ENCODE results near the gene ZRSR2.
"Not testable (repeated sequence)": the region's sequence is repeated elsewhere in the genome, so short reads cannot be mapped to it uniquely, and the experiment has no call there.

The ZRSR2 gene

GRCh38 chrX:15789979-15790768 lies at the start of gene ZRSR2:
Gene ZRSR2, plus strand, starts transcription at chrX:15790484. Its CDS starts 12 bp downstream, at chrX:15790496.
- intact Hi-C loops (cut with DNase I; ENCODE audit: low total_unique reads) = loop anchor here (5.0 kb wide), 1 partner anchor 108 kb away; no protein-coding TSS in a partner anchor
- peak in 1 of 2 experiments; percentile 6 for TF ChIP-seq CTCF (IDR thresholded peaks at IDR 0.05)
- peak; percentile 75 to 86 for DNase-seq

GRCh38 chrX:15744181-15744867 lies 46.0 kb upstream of the ZRSR2 start:
- Histone ChIP-seq H3K9me3 (no peaks in the 10 kb centered on the region), H3K4me1 (peaks cover 0 to 8% (median 0%) of the 10 kb centered on the region in 4 donors), H3K27ac (no peak overlapping the region), H3K4me3 (no peak overlapping the region), H3K36me3 (peaks cover 0 to 7% (median 0%) of the 10 kb centered on the region in 3 donors), H3K27me3 (no peaks in the 10 kb centered on the region)
- DNase-seq = no peak
- intact Hi-C loops (cut with DNase I; ENCODE audit: low total_unique reads) = no loop called here
- TF ChIP-seq CTCF (IDR thresholded peaks at IDR 0.05) = no peak

More at GRCh38 chrX:15789979-15790768, at the start of gene ZRSR2:
- H3K9me3 ChIP-seq = no peaks in the 10 kb centered on the region
- peaks cover 0 to 16% (median 6%) of the 10 kb centered on the region in 4 donors for H3K4me1 ChIP-seq
- no peaks in the 10 kb centered on the region for H3K27me3 ChIP-seq
- H3K4me3 ChIP-seq = peak within 1 kb of the TSS; percentile 70 to 73
- H3K36me3 ChIP-seq = peaks cover 0 to 9% (median 0%) of the 10 kb centered on the region in 3 donors
- peak within 1 kb of the TSS; percentile 85 to 88 for H3K27ac ChIP-seq

- no peak for TF ChIP-seq CTCF (IDR thresholded peaks at IDR 0.05)
- Histone ChIP-seq H3K9me3 (no peaks in the 10 kb centered on the region), H3K27ac (no peak overlapping the region), H3K4me3 (no peak overlapping the region), H3K27me3 (no peaks in the 10 kb centered on the region), H3K4me1 (peaks cover 0 to 15% (median 1%) of the 10 kb centered on the region in 4 donors), H3K36me3 (peaks cover 0 to 7% (median 0%) of the 10 kb centered on the region in 3 donors)
- intact Hi-C loops (cut with DNase I; ENCODE audit: low total_unique reads) = no loop called here
- DNase-seq = no peak
Observed at GRCh38 chrX:15745179-15745578, 45.1 kb upstream of the ZRSR2 start.

GRCh38 chrX:15746651-15747050 lies 43.6 kb upstream of the ZRSR2 start:
- H3K27ac ChIP-seq; H3K4me3 ChIP-seq; H3K36me3 ChIP-seq; H3K27me3 ChIP-seq; DNase-seq; H3K9me3 ChIP-seq; intact Hi-C loops (cut with DNase I; ENCODE audit: low total_unique reads): not testable (repeated sequence)
- H3K4me1 ChIP-seq = peaks cover 0 to 29% (median 6%) of the 10 kb centered on the region in 4 donors

- no peaks in the 10 kb centered on the region for H3K9me3 ChIP-seq
- peaks cover 0 to under 1% (median 0%) of the 10 kb centered on the region in 3 donors for H3K36me3 ChIP-seq
- DNase-seq = no peak
- no peak overlapping the region for H3K27ac ChIP-seq
- H3K27me3 ChIP-seq = no peaks in the 10 kb centered on the region
- TF ChIP-seq CTCF (IDR thresholded peaks at IDR 0.05) = no peak
- peaks cover 0 to 36% (median 9%) of the 10 kb centered on the region in 4 donors for H3K4me1 ChIP-seq
- intact Hi-C loops (cut with DNase I; ENCODE audit: low total_unique reads) = no loop called here
- H3K4me3 ChIP-seq = no peak overlapping the region
Observed at GRCh38 chrX:15747626-15748173, 42.6 kb upstream of the ZRSR2 start.
